ENCODE results near the gene SLC25A34.

The SLC25A34 gene

GRCh38 chr1:15706751-15707150 lies 29.3 kb upstream of the SLC25A34 start:
- H3K9me3 ChIP-seq (ENCODE audit: control insufficient read depth, insufficient read depth, low read depth, low read length) = no peaks in the 10 kb centered on the region
- TF ChIP-seq ZNF626 (tag by site-specific recombination; IDR thresholded peaks at IDR 0.05) (no peak), ZNF132 (tag by site-specific recombination; IDR thresholded peaks at IDR 0.05; ENCODE audit: borderline replicate concordance) (no peak), ZSCAN4 (tag by site-specific recombination; IDR thresholded peaks at IDR 0.05) (no peak), ZNF768 (tag by site-specific recombination; IDR thresholded peaks at IDR 0.05) (no peak), ZNF449 (tag by site-specific recombination; IDR thresholded peaks at IDR 0.05) (no peak), ZNF677 (tag by site-specific recombination; IDR thresholded peaks at IDR 0.05) (no peak), TSHZ1 (tag by site-specific recombination; IDR thresholded peaks at IDR 0.05; ENCODE audit: borderline replicate concordance) (no peak), KLF17 (tag by site-specific recombination; IDR thresholded peaks at IDR 0.05) (no peak), ZNF433 (tag by site-specific recombination; IDR thresholded peaks at IDR 0.05; ENCODE audit: low read depth) (no peak), ZNF366 (tag by site-specific recombination; conservative IDR thresholded peaks at IDR 0.05) (no peak), ZNF837 (tag by site-specific recombination; IDR thresholded peaks at IDR 0.05) (no peak), REST (tag by site-specific recombination; IDR thresholded peaks at IDR 0.05) (no peak), ZBTB26 (tag by site-specific recombination; optimal IDR thresholded peaks at IDR 0.05) (no peak)
- no peak overlapping the region for H3K27ac ChIP-seq (ENCODE audit: extremely low read depth, low read depth, low read length)
- no peaks in the 10 kb centered on the region for H3K4me1 ChIP-seq (ENCODE audit: control insufficient read depth, insufficient read depth, low read length)
- peaks cover 0 to 14% of the 10 kb centered on the region in 2 experiments; a peak in 2 of 3 replicates for H3K36me3 ChIP-seq (ENCODE audit: control insufficient read depth in 2 of 2, insufficient read depth in 1 of 2, low read length in 2 of 2)
- CTCF ChIA-PET = no interaction called here
- POLR2A ChIA-PET = no interaction called here
- H3K4me3 ChIP-seq (ENCODE audit: low read depth, low read length) = no peak overlapping the region

All from HEK293 (cell line).